ENCODE data around the gene AXIN1. TPM values are rescaled to one million over a fixed set of nuclear protein-coding genes. Genes with fewer than 3 reads are reported as not detected.
A peak's percentile ranks its signal among the peaks of the same experiment; 100 is the strongest.

AXIN1 gene
- polyA plus RNA-seq, 4 donors = 24.5 to 33.6 (median 27.6) TPM

DNA sequence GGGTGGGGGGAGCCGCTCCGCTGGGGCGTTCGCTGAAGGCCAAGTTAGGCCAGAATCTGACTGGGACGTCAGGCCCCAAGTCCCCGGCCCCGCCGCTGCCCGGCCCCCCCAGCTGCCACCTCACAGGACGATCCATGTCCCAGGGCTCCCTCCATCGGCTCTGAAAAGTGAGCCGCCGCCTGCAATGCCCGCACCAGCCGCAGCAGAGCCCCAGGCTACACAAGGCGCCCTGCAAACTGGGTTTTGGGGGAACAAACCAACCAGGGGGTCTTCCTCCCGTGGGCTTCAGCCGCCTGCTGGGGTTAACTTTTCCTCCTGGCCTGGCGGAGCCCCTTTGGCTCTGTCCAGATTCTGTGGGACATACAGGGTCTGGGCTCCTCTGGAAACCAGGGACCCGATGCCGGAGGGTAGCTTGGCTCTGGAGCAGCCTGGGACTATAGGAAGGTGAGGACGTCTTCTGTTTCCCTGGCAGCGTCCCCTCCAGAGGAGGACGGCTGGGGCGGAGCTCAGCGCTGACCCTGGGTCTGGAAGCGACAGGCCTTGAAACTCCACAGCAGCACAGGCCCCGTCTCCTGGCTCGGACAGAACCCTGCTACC is 45.3 kb upstream of the AXIN1 start:
- FAIRE-seq = no peak
- WGBS, 3 donors = 33 to 39% (median 38%) methylated on average over 19 to 29 of the region's 29 CpGs
- peak overlapping the region in 1 of 3 donors; percentile 22 for H3K4me3 ChIP-seq (ENCODE audit: low read depth in 1 of 3, low read length in 3 of 3)

GRCh38 chr16:397135-397661 is 44.7 kb upstream of the AXIN1 start, which contains the start of gene NME4:
TSS of gene NME4 (plus strand) at chr16:397199. CDS start at chr16:397223, 24 bp downstream.
- Histone ChIP-seq H3K36me3 (ENCODE audit: control insufficient read depth in 3 of 3, insufficient read depth in 2 of 3, low read depth in 1 of 3, low read length in 3 of 3) (peaks cover 0 to 30% (median 0%) of the 10 kb centered on the region in 3 donors), H3K27ac (ENCODE audit: low read depth in 1 of 3, low read length in 2 of 3) (peak within 1 kb of the TSS in 2 of 3 donors; percentile 50 to 61), H3K4me1 (ENCODE audit: control insufficient read depth in 3 of 3, insufficient read depth in 2 of 3, low read depth in 1 of 3, low read length in 2 of 3) (peaks cover 0 to 20% (median 7%) of the 10 kb centered on the region in 3 donors), H3K9me3 (ENCODE audit: control insufficient read depth in 2 of 2, insufficient read depth in 1 of 2, low read depth in 1 of 2, low read length in 1 of 2) (no peaks in the 10 kb centered on the region), H3K4me3 (ENCODE audit: low read depth in 1 of 3, low read length in 3 of 3) (peak within 1 kb of the TSS; percentile 50 to 58 (median 56)), H3K27me3 (ENCODE audit: control insufficient read depth in 3 of 3, insufficient read depth in 3 of 3, low read length in 3 of 3) (no peaks in the 10 kb centered on the region)
- DNase-seq = peak in 1 of 2 donors; percentile 65
- WGBS, 3 donors = 0 to 1% (median 0%) methylated on average over 34 to 75 of the region's 75 CpGs
- no peak for FAIRE-seq

More for the DNA sequence above, 45.3 kb upstream of the AXIN1 start:
- no peaks in the 10 kb centered on the region for H3K9me3 ChIP-seq (ENCODE audit: control insufficient read depth in 2 of 2, insufficient read depth in 1 of 2, low read depth in 1 of 2, low read length in 1 of 2)
- peak; percentile 55 to 80 for DNase-seq
- peaks cover 0 to 20% (median 7%) of the 10 kb centered on the region in 3 donors for H3K4me1 ChIP-seq (ENCODE audit: control insufficient read depth in 3 of 3, insufficient read depth in 2 of 3, low read depth in 1 of 3, low read length in 2 of 3)
- H3K36me3 ChIP-seq (ENCODE audit: control insufficient read depth in 3 of 3, insufficient read depth in 2 of 3, low read depth in 1 of 3, low read length in 3 of 3) = peaks cover 0 to 30% (median 0%) of the 10 kb centered on the region in 3 donors
- H3K27ac ChIP-seq (ENCODE audit: low read depth in 1 of 3, low read length in 2 of 3) = peak overlapping the region in 1 of 3 donors; percentile 61
- H3K27me3 ChIP-seq (ENCODE audit: control insufficient read depth in 3 of 3, insufficient read depth in 3 of 3, low read length in 3 of 3) = no peaks in the 10 kb centered on the region

- H3K4me3 ChIP-seq (ENCODE audit: low read depth in 1 of 3, low read length in 3 of 3) = peak overlapping the region; percentile 50 to 58 (median 56)
- no peaks in the 10 kb centered on the region for H3K27me3 ChIP-seq (ENCODE audit: control insufficient read depth in 3 of 3, insufficient read depth in 3 of 3, low read length in 3 of 3)
- DNase-seq (peak in 1 of 2 donors; percentile 55), FAIRE-seq (no peak)
- 3 to 9% (median 6%) methylated on average over 22 of the region's 22 CpGs for WGBS, 3 donors
- H3K4me1 ChIP-seq (ENCODE audit: control insufficient read depth in 3 of 3, insufficient read depth in 2 of 3, low read depth in 1 of 3, low read length in 2 of 3) = peaks cover 0 to 20% (median 7%) of the 10 kb centered on the region in 3 donors
- H3K27ac ChIP-seq (ENCODE audit: low read depth in 1 of 3, low read length in 2 of 3) = peak overlapping the region in 1 of 3 donors; percentile 48
- H3K36me3 ChIP-seq (ENCODE audit: control insufficient read depth in 3 of 3, insufficient read depth in 2 of 3, low read depth in 1 of 3, low read length in 3 of 3) = peaks cover 0 to 36% (median 0%) of the 10 kb centered on the region in 3 donors
- H3K9me3 ChIP-seq (ENCODE audit: control insufficient read depth in 2 of 2, insufficient read depth in 1 of 2, low read depth in 1 of 2, low read length in 1 of 2) = peaks cover 0 to 5% of the 10 kb centered on the region in 2 donors
Observed at GRCh38 chr16:396605-397004, 44.1 kb upstream of the AXIN1 start.

GRCh38 chr16:396199-396598 is 43.7 kb upstream of the AXIN1 start:
- no peaks in the 10 kb centered on the region for H3K27me3 ChIP-seq (ENCODE audit: control insufficient read depth in 3 of 3, insufficient read depth in 3 of 3, low read length in 3 of 3)
- H3K4me3 ChIP-seq (ENCODE audit: low read depth in 1 of 3, low read length in 3 of 3) = peak overlapping the region in 1 of 3 donors; percentile 56
- 27 to 42% (median 40%) methylated on average over 3 of the region's 3 CpGs for WGBS, 3 donors
- no peak for DNase-seq
- peaks cover 0 to 20% (median 7%) of the 10 kb centered on the region in 3 donors for H3K4me1 ChIP-seq (ENCODE audit: control insufficient read depth in 3 of 3, insufficient read depth in 2 of 3, low read depth in 1 of 3, low read length in 2 of 3)
- peaks cover 0 to 6% of the 10 kb centered on the region in 2 donors for H3K9me3 ChIP-seq (ENCODE audit: control insufficient read depth in 2 of 2, insufficient read depth in 1 of 2, low read depth in 1 of 2, low read length in 1 of 2)
- H3K36me3 ChIP-seq (ENCODE audit: control insufficient read depth in 3 of 3, insufficient read depth in 2 of 3, low read depth in 1 of 3, low read length in 3 of 3) = peaks cover 0 to 37% (median 0%) of the 10 kb centered on the region in 3 donors
- H3K27ac ChIP-seq (ENCODE audit: low read depth in 1 of 3, low read length in 2 of 3) = no peak overlapping the region
- FAIRE-seq = no peak

DNA sequence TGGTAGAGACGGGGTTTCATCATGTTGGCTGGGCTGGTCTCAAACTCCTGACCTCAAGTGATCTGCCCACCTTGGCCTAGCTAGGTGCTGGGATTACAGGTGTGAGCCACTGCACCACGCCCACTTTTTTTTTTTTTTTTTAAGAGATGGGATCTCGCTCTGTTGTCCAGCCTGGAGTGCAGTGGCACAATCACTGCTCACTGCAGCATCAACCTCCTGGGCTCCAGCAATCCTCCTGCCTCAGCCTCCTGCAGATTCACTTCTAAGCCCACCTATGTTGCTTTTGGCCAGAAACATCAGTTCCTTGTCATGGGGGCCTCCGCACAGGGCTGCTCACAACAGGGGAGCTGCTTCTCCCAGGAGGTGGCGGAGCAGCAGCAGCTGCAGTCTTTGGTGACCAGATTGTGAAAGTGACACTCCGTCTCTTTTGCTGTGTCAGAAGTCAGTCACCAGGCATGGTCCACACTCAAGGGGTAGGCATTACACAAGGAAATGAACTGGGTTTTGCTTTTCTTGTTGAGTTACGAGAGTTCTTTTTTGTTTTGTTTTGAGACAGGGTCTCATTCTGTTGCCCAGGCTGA is 40.0 kb upstream of the AXIN1 start:
- Histone ChIP-seq H3K9me3 (ENCODE audit: control insufficient read depth in 2 of 2, insufficient read depth in 1 of 2, low read depth in 1 of 2, low read length in 1 of 2) (peaks cover 0 to 6% of the 10 kb centered on the region in 2 donors), H3K27ac (ENCODE audit: low read depth in 1 of 3, low read length in 2 of 3) (peak overlapping the region in 1 of 3 donors; percentile 30), H3K4me3 (ENCODE audit: low read depth in 1 of 3, low read length in 3 of 3) (no peak overlapping the region), H3K36me3 (ENCODE audit: control insufficient read depth in 3 of 3, insufficient read depth in 2 of 3, low read depth in 1 of 3, low read length in 3 of 3) (peaks cover 0 to 7% (median 0%) of the 10 kb centered on the region in 3 donors), H3K4me1 (ENCODE audit: control insufficient read depth in 3 of 3, insufficient read depth in 2 of 3, low read depth in 1 of 3, low read length in 2 of 3) (peaks cover 0 to 25% (median 3%) of the 10 kb centered on the region in 3 donors), H3K27me3 (ENCODE audit: control insufficient read depth in 3 of 3, insufficient read depth in 3 of 3, low read length in 3 of 3) (no peaks in the 10 kb centered on the region)
- DNase-seq = no peak
- 79 to 93% (median 92%) methylated on average over 7 of the region's 7 CpGs for WGBS, 3 donors
- no peak for FAIRE-seq

DNA sequence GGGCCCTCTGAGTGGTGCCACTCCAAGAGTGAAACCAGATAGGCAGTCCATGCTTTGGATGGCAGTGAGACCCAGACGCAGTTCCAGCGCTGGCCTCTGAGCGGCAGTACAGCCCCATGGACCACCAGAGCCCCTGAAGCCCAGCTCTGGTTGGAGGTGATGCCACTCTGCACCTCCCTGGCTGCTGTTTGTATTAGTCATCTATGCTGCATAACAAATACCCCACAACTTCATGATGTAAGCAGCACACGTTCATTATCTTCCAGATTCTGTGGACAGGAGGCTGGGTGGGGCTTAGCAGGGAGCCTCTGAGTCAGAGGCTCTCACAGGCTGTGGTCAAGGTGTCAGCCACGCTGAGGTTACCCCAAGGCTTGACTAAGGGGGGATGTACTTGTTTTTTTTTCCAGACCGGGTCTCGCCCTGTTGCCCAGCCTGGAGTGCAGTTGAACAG is 39.4 kb upstream of the AXIN1 start:
- H3K36me3 ChIP-seq (ENCODE audit: control insufficient read depth in 3 of 3, insufficient read depth in 2 of 3, low read depth in 1 of 3, low read length in 3 of 3) = peaks cover 0 to 8% (median 0%) of the 10 kb centered on the region in 3 donors
- H3K4me3 ChIP-seq (ENCODE audit: low read depth in 1 of 3, low read length in 3 of 3) = no peak overlapping the region
- DNase-seq (peak; percentile 49 to 59), FAIRE-seq (no peak)
- WGBS, 3 donors = 59 to 71% (median 63%) methylated on average over 7 of the region's 7 CpGs
- H3K4me1 ChIP-seq (ENCODE audit: control insufficient read depth in 3 of 3, insufficient read depth in 2 of 3, low read depth in 1 of 3, low read length in 2 of 3) = peaks cover 0 to 31% (median 3%) of the 10 kb centered on the region in 3 donors
- peaks cover 0 to 6% of the 10 kb centered on the region in 2 donors for H3K9me3 ChIP-seq (ENCODE audit: control insufficient read depth in 2 of 2, insufficient read depth in 1 of 2, low read depth in 1 of 2, low read length in 1 of 2)
- no peak overlapping the region for H3K27ac ChIP-seq (ENCODE audit: low read depth in 1 of 3, low read length in 2 of 3)
- H3K27me3 ChIP-seq (ENCODE audit: control insufficient read depth in 3 of 3, insufficient read depth in 3 of 3, low read length in 3 of 3) = no peaks in the 10 kb centered on the region

DNA sequence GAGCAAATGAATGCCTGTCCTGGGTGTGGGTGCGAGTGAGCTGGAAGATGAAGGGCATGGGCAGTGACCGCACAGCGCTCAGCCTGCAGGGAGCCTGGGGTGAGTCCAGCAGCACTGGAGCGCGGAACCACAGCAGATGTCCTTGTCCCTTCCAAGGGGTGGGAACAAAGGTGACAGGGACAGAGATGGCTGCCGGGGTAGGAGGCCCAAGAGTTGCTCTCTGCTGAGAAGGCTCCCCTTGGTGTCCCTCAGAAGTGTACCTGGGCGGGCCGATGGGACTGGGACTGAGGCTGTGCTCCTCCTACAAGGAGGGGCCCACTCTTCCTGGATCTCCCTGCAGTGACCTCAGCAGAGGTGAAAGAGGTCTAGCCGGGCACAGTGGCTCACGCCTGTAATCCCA is 36.8 kb upstream of the AXIN1 start:
- WGBS, 3 donors = 84 to 85% (median 85%) methylated on average over 10 of the region's 10 CpGs
- DNase-seq (no peak), FAIRE-seq (no peak)
- H3K36me3 ChIP-seq (ENCODE audit: control insufficient read depth in 3 of 3, insufficient read depth in 2 of 3, low read depth in 1 of 3, low read length in 3 of 3) = peaks cover 0 to 13% (median 0%) of the 10 kb centered on the region in 3 donors
- peaks cover 0 to 6% of the 10 kb centered on the region in 2 donors for H3K9me3 ChIP-seq (ENCODE audit: control insufficient read depth in 2 of 2, insufficient read depth in 1 of 2, low read depth in 1 of 2, low read length in 1 of 2)
- H3K4me1 ChIP-seq (ENCODE audit: control insufficient read depth in 3 of 3, insufficient read depth in 2 of 3, low read depth in 1 of 3, low read length in 2 of 3) = peaks cover 0 to 24% (median 0%) of the 10 kb centered on the region in 3 donors
- H3K27ac ChIP-seq (ENCODE audit: low read depth in 1 of 3, low read length in 2 of 3) = peak overlapping the region in 1 of 3 donors; percentile 52
- H3K27me3 ChIP-seq (ENCODE audit: control insufficient read depth in 3 of 3, insufficient read depth in 3 of 3, low read length in 3 of 3) = no peaks in the 10 kb centered on the region
- H3K4me3 ChIP-seq (ENCODE audit: low read depth in 1 of 3, low read length in 3 of 3) = no peak overlapping the region
